Measurements from ENCODE around the gene UBR4. TPM values are rescaled to one million over a fixed set of nuclear protein-coding genes. Genes with fewer than 3 reads are reported as not detected.

Gene UBR4
- total RNA-seq, 2 donors from 2014 or later: 148 to 151 TPM

DNA sequence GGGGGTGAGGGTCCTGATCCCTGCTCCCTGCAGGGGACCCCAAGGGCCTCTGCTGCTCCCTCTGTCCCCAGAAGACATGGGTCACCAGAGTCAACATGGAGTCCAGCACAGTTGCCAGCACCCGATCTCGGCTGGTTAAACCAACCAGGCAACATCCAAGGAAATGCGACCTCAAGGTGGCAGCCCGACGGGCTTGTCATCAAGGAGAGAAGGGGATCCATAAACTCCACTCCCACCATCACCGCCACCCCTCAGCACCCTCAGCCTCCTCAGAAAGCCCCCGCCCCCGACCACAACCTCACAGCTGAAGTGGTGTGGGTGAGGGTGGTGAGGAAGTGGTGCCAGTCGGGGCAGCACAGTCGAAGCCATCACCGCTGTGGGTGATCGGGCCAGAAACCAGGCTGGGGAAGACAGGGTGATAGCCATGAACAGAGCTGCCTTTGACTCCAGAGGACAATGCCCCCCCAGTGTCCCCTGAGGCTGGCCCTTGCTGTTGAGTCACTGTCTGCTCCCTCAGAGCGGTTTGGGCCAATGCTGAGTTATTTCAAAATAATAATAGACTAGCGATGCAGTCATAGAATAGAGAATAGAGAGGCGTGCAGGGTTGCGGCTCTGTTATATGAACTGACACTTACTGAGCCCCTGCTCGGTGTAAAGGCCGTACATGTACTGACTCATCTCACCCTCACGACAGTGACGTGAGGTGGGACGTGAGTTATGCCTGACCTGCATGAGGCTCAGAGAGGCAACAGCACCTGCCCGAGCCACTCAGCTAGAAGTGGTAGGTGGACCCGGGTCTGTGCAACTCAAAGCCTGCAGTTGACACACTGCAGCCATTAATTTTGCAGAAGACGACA lies 164.9 kb downstream of the UBR4 start:
- Mint-ChIP-seq H3K4me3 (no peak overlapping the region), H3K27ac (no peak overlapping the region), H3K36me3 (ENCODE audit: low read depth) (no peaks in the 10 kb centered on the region), H3K9me3 (no peaks in the 10 kb centered on the region), H3K27me3 (ENCODE audit: insufficient read depth) (peaks cover 7% of the 10 kb centered on the region), H3K4me1 (peaks cover 4% of the 10 kb centered on the region)
- no peaks in the 10 kb centered on the region for H3K36me3 ChIP-seq (ENCODE audit: control insufficient read depth, insufficient read depth, low read length)
- TF ChIP-seq, protein P1, sequence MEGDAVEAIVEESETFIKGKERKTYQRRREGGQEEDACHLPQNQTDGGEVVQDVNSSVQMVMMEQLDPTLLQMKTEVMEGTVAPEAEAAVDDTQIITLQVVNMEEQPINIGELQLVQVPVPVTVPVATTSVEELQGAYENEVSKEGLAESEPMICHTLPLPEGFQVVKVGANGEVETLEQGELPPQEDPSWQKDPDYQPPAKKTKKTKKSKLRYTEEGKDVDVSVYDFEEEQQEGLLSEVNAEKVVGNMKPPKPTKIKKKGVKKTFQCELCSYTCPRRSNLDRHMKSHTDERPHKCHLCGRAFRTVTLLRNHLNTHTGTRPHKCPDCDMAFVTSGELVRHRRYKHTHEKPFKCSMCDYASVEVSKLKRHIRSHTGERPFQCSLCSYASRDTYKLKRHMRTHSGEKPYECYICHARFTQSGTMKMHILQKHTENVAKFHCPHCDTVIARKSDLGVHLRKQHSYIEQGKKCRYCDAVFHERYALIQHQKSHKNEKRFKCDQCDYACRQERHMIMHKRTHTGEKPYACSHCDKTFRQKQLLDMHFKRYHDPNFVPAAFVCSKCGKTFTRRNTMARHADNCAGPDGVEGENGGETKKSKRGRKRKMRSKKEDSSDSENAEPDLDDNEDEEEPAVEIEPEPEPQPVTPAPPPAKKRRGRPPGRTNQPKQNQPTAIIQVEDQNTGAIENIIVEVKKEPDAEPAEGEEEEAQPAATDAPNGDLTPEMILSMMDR (conservative IDR thresholded peaks at IDR 0.05): no peak
- H3K4me3 ChIP-seq (ENCODE audit: low read length): no peak overlapping the region
- H3K4me1 ChIP-seq (ENCODE audit: control insufficient read depth, insufficient read depth, low read length): no peaks in the 10 kb centered on the region
- no peaks in the 10 kb centered on the region for H3K9me3 ChIP-seq (ENCODE audit: control insufficient read depth, low read length)
- H3K27ac ChIP-seq (ENCODE audit: low read depth, low read length): no peak overlapping the region
- DNase-seq: peak; percentile 39
- H3K27me3 ChIP-seq (ENCODE audit: control insufficient read depth, insufficient read depth, low read length, poor library complexity, severe bottlenecking): no peaks in the 10 kb centered on the region
- no peak overlapping the region for H3K9ac ChIP-seq (ENCODE audit: extremely low read depth, low read length, poor library complexity, severe bottlenecking)
- WGBS, 2 experiments (ENCODE audit: insufficient coverage in 1 of 2, insufficient read length in 1 of 2): 90 to 93% methylated on average over 21 to 23 of the region's 24 CpGs

DNA sequence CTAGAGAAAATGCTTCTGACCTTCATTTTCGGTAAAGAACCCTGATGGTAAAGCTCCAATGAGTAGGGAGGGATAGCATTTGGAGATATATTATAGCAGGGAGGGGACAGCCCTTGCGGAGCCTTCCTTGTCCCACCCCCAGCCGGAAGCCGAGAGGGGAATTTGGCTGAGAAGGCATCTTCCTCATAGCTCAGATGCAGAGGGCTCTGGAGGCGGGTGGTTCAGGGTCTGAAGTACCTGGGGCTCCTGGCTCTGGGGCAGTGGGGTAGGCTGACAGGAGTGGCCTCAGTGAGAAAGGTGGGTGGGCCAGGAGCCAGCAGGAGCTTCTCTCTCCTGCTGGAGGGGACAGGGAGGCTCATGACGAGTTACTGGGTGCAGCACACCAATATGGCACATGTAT lies 165.6 kb downstream of the UBR4 start:
- no peak overlapping the region for H3K4me3 ChIP-seq (ENCODE audit: low read length)
- H3K36me3 Mint-ChIP-seq (ENCODE audit: low read depth): no peaks in the 10 kb centered on the region
- H3K4me3 Mint-ChIP-seq: no peak overlapping the region
- peak overlapping the region; percentile 44 for H3K27ac Mint-ChIP-seq
- 89 to 96% methylated on average over 4 to 6 of the region's 6 CpGs for WGBS, 2 experiments (ENCODE audit: insufficient coverage in 1 of 2, insufficient read length in 1 of 2)
- H3K9me3 ChIP-seq (ENCODE audit: control insufficient read depth, low read length): no peaks in the 10 kb centered on the region
- H3K27me3 Mint-ChIP-seq (ENCODE audit: insufficient read depth): peaks cover 5% of the 10 kb centered on the region
- H3K9me3 Mint-ChIP-seq: no peaks in the 10 kb centered on the region
- H3K4me1 ChIP-seq (ENCODE audit: control insufficient read depth, insufficient read depth, low read length): no peaks in the 10 kb centered on the region
- peaks cover 4% of the 10 kb centered on the region for H3K4me1 Mint-ChIP-seq
- H3K36me3 ChIP-seq (ENCODE audit: control insufficient read depth, insufficient read depth, low read length): no peaks in the 10 kb centered on the region
- H3K27ac ChIP-seq (ENCODE audit: low read depth, low read length): no peak overlapping the region
- peak; percentile 47 for DNase-seq
- H3K9ac ChIP-seq (ENCODE audit: extremely low read depth, low read length, poor library complexity, severe bottlenecking): no peak overlapping the region
- TF ChIP-seq, protein P1 (conservative IDR thresholded peaks at IDR 0.05): no peak
- H3K27me3 ChIP-seq (ENCODE audit: control insufficient read depth, insufficient read depth, low read length, poor library complexity, severe bottlenecking): no peaks in the 10 kb centered on the region

DNA sequence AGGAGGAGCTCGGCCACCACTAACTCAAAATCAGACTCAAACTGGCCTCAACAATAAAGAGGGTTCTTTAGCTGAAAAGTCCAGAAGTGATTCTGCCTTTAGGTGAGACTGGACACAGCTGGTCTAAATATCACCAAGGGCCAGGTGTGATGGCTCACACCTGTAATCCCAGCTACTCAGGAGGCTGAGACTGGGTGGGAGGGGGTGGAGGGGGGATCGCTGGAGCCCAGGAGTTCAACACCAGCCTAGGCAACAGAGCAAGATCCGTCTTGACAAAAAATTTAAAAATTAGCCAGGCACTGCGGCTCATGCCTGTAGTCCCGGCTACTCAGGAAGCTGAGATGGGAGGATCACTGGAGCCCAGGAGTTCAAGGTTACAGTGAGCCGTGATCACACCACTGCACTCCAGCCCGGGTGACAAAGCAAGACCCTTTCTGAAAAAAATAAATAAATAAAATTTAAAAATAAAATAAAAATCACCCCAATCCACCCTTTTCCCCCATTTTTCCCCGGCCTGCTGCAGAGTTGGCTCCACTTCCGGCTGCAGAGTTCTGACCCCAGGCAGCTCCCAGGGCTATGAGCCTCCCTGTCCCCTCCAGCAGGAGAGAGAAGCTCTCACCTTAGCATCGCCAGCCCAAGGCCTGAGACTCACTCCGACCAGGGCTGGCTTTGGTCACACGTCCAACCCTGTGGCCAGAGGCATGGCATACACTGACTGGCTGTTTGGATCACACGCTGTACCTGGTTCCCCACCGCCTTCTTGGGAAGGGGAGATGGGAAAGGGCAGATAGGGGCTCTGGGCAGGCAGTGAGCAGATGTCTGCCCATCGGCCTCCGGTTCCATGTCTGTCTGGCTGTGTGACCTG lies 166.3 kb downstream of the UBR4 start:
- Histone ChIP-seq H3K27me3 (ENCODE audit: control insufficient read depth, insufficient read depth, low read length, poor library complexity, severe bottlenecking) (no peaks in the 10 kb centered on the region), H3K27ac (ENCODE audit: low read depth, low read length) (no peak overlapping the region), H3K9me3 (ENCODE audit: control insufficient read depth, low read length) (no peaks in the 10 kb centered on the region), H3K9ac (ENCODE audit: extremely low read depth, low read length, poor library complexity, severe bottlenecking) (no peak overlapping the region), H3K36me3 (ENCODE audit: control insufficient read depth, insufficient read depth, low read length) (no peaks in the 10 kb centered on the region), H3K4me3 (ENCODE audit: low read length) (no peak overlapping the region), H3K4me1 (ENCODE audit: control insufficient read depth, insufficient read depth, low read length) (no peaks in the 10 kb centered on the region)
- H3K9me3 Mint-ChIP-seq: no peaks in the 10 kb centered on the region
- DNase-seq: peak; percentile 40
- 84 to 85% methylated on average over 9 to 15 of the region's 16 CpGs for WGBS, 2 experiments (ENCODE audit: insufficient coverage in 1 of 2, insufficient read length in 1 of 2)
- H3K27ac Mint-ChIP-seq: peak overlapping the region; percentile 44
- peaks cover 4% of the 10 kb centered on the region for H3K4me1 Mint-ChIP-seq
- H3K27me3 Mint-ChIP-seq (ENCODE audit: insufficient read depth): peaks cover 3% of the 10 kb centered on the region
- H3K4me3 Mint-ChIP-seq: no peak overlapping the region
- TF ChIP-seq, protein P1 (conservative IDR thresholded peaks at IDR 0.05): no peak
- H3K36me3 Mint-ChIP-seq (ENCODE audit: low read depth): no peaks in the 10 kb centered on the region
